WTC11 (cell line): ENCODE results near the gene OSR1. TPM values are rescaled to one million over a fixed set of nuclear protein-coding genes. Genes with fewer than 3 reads are reported as not detected.

Experiments
- ATAC-seq: fragments of 200-7000 bp; cut with Tn5 transposase; 2 replicates; pipeline ENCODE4 v1.10.0; 2021; ENCODE audit warnings: mild to moderate bottlenecking, moderate library complexity
- CTCF ChIA-PET: fragments of 300-600 bp; sonication (Branson Sonifier 250); formaldehyde crosslinking; loops from one replicate; lab custom pipeline; 2021; ENCODE audit warnings: antibody characterized with exemption; lab: Charles Lee
- POLR2A ChIA-PET: fragments of 350-600 bp; sonication (Branson Sonifier 250); formaldehyde crosslinking; loops from one replicate; lab custom pipeline; 2021; ENCODE audit warnings: antibody characterized with exemption; lab: Charles Lee
- DNase-seq: peaks from one replicate; pipeline ENCODE4 v3.0.0; 2021; ENCODE audit warnings: low spot score
- H3K27ac Mint-ChIP-seq: 2 replicates; pipeline ENCODE4 v1.8.0; 2021; ENCODE audit warnings: mixed read lengths
- H3K27me3 Mint-ChIP-seq: 2 replicates; pipeline ENCODE4 v1.8.0; 2021; ENCODE audit warnings: low read depth, mild to moderate bottlenecking, moderate library complexity, mixed read lengths
- H3K36me3 Mint-ChIP-seq: 2 replicates; pipeline ENCODE4 v1.8.0; 2021; ENCODE audit warnings: mixed read lengths
- H3K4me1 Mint-ChIP-seq: 2 replicates; pipeline ENCODE4 v1.8.0; 2022; ENCODE audit warnings: mixed read lengths
- H3K4me3 Mint-ChIP-seq: 2 replicates; pipeline ENCODE4 v1.8.0; 2021; ENCODE audit warnings: mild to moderate bottlenecking, moderate library complexity, mixed read lengths
- H3K9me3 Mint-ChIP-seq: 2 replicates; pipeline ENCODE4 v1.8.0; 2021; ENCODE audit warnings: mixed read lengths
- AR ChIP-seq: fragments of 250-450 bp; sonication (Bioruptor Pico); IDR thresholded peaks from 2 replicates; pipeline ENCODE4 v1.9.0; 2021; ENCODE audit warnings: mild to moderate bottlenecking
- ATF1 ChIP-seq: sonication (generic); formaldehyde crosslinking; IDR thresholded peaks from 2 replicates; pipeline ENCODE4 v1.8.1; 2023; ENCODE audit warnings: mild to moderate bottlenecking, moderate library complexity, missing genetic modification reagents
- ATF2 ChIP-seq: sonication (generic); formaldehyde crosslinking; IDR thresholded peaks from 2 replicates; pipeline ENCODE4 v1.8.1; 2022; ENCODE audit warnings: low read depth, missing genetic modification reagents, borderline replicate concordance
- CREM ChIP-seq: sonication (generic); formaldehyde crosslinking; IDR thresholded peaks from 2 replicates; pipeline ENCODE4 v1.8.1; 2022; ENCODE audit warnings: mild to moderate bottlenecking, missing genetic modification reagents, moderate library complexity
- FOXJ3 ChIP-seq: sonication (generic); formaldehyde crosslinking; IDR thresholded peaks from 2 replicates; pipeline ENCODE4 v1.9.0; 2021; ENCODE audit warnings: missing genetic modification reagents, mild to moderate bottlenecking, borderline replicate concordance
- FOXK1 ChIP-seq: sonication (generic); formaldehyde crosslinking; IDR thresholded peaks from 2 replicates; pipeline ENCODE4 v1.8.0; 2022; ENCODE audit warnings: mild to moderate bottlenecking, moderate library complexity, missing genetic modification reagents
- HMGA2 ChIP-seq: fragments of 250-450 bp; sonication (Bioruptor Pico); IDR thresholded peaks from 2 replicates; pipeline ENCODE4 v1.4.0; 2021; ENCODE audit warnings: mild to moderate bottlenecking, moderate library complexity
- IRF2 ChIP-seq: sonication (generic); formaldehyde crosslinking; IDR thresholded peaks from 2 replicates; pipeline ENCODE4 v1.8.0; 2022; ENCODE audit warnings: low read depth, missing genetic modification reagents, borderline replicate concordance
- KAT7 ChIP-seq: sonication (generic); formaldehyde crosslinking; IDR thresholded peaks from 2 replicates; pipeline ENCODE4 v1.8.1; 2023; ENCODE audit warnings: missing genetic modification reagents, mild to moderate bottlenecking, borderline replicate concordance
- NR3C1 ChIP-seq: sonication (generic); formaldehyde crosslinking; conservative IDR thresholded peaks from 2 replicates; pipeline ENCODE4 v1.8.1; 2023; ENCODE audit warnings: low read depth, mild to moderate bottlenecking, missing genetic modification reagents
- SP1 ChIP-seq: sonication (generic); formaldehyde crosslinking; conservative IDR thresholded peaks from 2 replicates; pipeline ENCODE4 v1.8.1; 2022; ENCODE audit warnings: missing genetic modification reagents
- TCF7 ChIP-seq: sonication (generic); formaldehyde crosslinking; IDR thresholded peaks from 2 replicates; pipeline ENCODE4 v1.8.0; 2022; ENCODE audit warnings: mild to moderate bottlenecking, low read depth, missing genetic modification reagents, moderate library complexity
- TEAD1 ChIP-seq: sonication (generic); formaldehyde crosslinking; IDR thresholded peaks from 2 replicates; pipeline ENCODE4 v1.8.0; 2022; ENCODE audit warnings: mild to moderate bottlenecking, missing genetic modification reagents
- ZBTB21 ChIP-seq: sonication (generic); formaldehyde crosslinking; IDR thresholded peaks from 2 replicates; pipeline ENCODE4 v1.8.1; 2023; ENCODE audit warnings: mild to moderate bottlenecking, missing genetic modification reagents, borderline replicate concordance
- ZMAT4 ChIP-seq: fragments of 250-450 bp; sonication (Bioruptor Pico); IDR thresholded peaks from 2 replicates; pipeline ENCODE4 v1.9.0; 2021; ENCODE audit warnings: mild to moderate bottlenecking
- ZNF317 ChIP-seq: sonication (generic); formaldehyde crosslinking; IDR thresholded peaks from 2 replicates; pipeline ENCODE4 v1.8.1; 2023; ENCODE audit warnings: low read depth, mild to moderate bottlenecking, moderate library complexity, missing genetic modification reagents, borderline replicate concordance
- ZNF396 ChIP-seq: fragments of 250-450 bp; sonication (Bioruptor Pico); IDR thresholded peaks from 2 replicates; pipeline ENCODE4 v1.8.0; 2021; ENCODE audit warnings: mild to moderate bottlenecking, moderate library complexity, borderline replicate concordance
- ZNF423 ChIP-seq: fragments of 250-450 bp; sonication (Bioruptor Pico); IDR thresholded peaks from 2 replicates; pipeline ENCODE4 v2.1.2; 2022; ENCODE audit warnings: mild to moderate bottlenecking, moderate library complexity
- ZSCAN18 ChIP-seq: fragments of 250-450 bp; sonication (Bioruptor Pico); IDR thresholded peaks from 2 replicates; pipeline ENCODE4 v2.1.2; 2022; ENCODE audit warnings: mild to moderate bottlenecking, moderate library complexity
- total RNA-seq: library from RNA; stranded (reverse); gene quantifications from 3 replicates; pipeline ENCODE4 v1.2.3, GENCODE V29; 2021
- TF ChIP-seq, protein P1 (sequence below): sonication (generic); formaldehyde crosslinking; IDR thresholded peaks from 2 replicates; pipeline ENCODE4 v1.8.1; 2023; ENCODE audit warnings: mild to moderate bottlenecking, moderate library complexity, missing genetic modification reagents
- TF ChIP-seq, protein P2 (sequence below): sonication (generic); formaldehyde crosslinking; conservative IDR thresholded peaks from 2 replicates; pipeline ENCODE4 v1.8.1; 2022; ENCODE audit warnings: mild to moderate bottlenecking, missing genetic modification reagents
- TF ChIP-seq, protein P3 (sequence below): fragments of 250-450 bp; sonication (Bioruptor Pico); IDR thresholded peaks from 2 replicates; pipeline ENCODE4 v1.9.0; 2021; ENCODE audit warnings: moderate library complexity, mild to moderate bottlenecking, inconsistent platforms, borderline replicate concordance

OSR1 gene
- total RNA-seq, 1 experiment from 2014 or later: 0.22 TPM

DNA sequence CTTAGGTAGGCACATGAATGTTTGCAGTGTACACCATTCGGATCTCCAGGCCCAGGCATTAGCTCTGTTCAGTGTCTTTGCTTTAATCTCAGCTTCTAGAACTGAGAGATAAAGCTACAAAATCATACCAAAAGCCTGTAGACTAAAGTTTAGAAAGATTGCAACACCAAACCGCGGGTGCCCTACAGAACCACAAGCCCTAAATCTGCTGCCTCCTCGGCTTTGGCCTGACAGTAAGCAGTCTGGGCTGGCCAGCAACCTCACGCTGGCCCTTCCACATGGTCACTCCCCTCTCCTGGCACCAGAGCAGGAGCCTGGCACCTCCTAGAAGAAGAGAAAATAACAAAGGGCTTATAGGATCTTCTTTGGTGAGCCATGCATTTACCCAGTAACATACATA is 8.9 kb upstream of the OSR1 start (continued):
- TF ChIP-seq ZNF317 (CRISPR knock-in tag): no peak
- no peak for TF ChIP-seq ZNF396 (CRISPR knock-in tag)
- no peak for TF ChIP-seq ZMAT4 (CRISPR knock-in tag)
- TF ChIP-seq, protein P1, sequence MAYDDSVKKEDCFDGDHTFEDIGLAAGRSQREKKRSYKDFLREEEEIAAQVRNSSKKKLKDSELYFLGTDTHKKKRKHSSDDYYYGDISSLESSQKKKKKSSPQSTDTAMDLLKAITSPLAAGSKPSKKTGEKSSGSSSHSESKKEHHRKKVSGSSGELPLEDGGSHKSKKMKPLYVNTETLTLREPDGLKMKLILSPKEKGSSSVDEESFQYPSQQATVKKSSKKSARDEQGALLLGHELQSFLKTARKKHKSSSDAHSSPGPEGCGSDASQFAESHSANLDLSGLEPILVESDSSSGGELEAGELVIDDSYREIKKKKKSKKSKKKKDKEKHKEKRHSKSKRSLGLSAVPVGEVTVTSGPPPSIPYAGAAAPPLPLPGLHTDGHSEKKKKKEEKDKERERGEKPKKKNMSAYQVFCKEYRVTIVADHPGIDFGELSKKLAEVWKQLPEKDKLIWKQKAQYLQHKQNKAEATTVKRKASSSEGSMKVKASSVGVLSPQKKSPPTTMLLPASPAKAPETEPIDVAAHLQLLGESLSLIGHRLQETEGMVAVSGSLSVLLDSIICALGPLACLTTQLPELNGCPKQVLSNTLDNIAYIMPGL: no peak
- TF ChIP-seq SP1 (CRISPR knock-in tag): no peak
- TF ChIP-seq ZSCAN18 (CRISPR knock-in tag): no peak
- no peak for TF ChIP-seq ZNF423 (CRISPR knock-in tag)
- no peak for TF ChIP-seq FOXK1
- TF ChIP-seq ATF2 (CRISPR knock-in tag): no peak
- TF ChIP-seq, protein P2, sequence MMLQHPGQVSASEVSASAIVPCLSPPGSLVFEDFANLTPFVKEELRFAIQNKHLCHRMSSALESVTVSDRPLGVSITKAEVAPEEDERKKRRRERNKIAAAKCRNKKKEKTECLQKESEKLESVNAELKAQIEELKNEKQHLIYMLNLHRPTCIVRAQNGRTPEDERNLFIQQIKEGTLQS (CRISPR knock-in tag): no peak

DNA sequence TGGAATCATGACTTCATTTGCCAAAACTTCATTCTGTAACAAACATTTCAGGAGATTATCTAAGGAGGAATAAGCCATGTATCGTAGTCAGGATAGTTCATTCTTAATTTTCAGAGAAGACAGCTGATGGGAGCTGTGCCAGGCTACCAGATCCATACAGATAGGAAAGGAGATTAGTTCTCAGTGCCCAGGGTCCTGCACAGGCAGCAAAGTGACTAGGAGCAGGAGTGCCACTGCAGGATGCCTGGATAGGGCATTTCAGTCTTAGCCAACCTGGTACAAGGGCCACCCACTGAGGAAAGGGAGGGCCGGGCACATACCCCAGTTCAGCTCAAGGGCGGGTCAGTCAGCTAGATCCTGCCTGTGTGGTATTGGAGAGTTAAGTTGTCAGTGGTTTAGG is 6.7 kb upstream of the OSR1 start:
- ATAC-seq (no peak), DNase-seq (no peak)
- TF ChIP-seq KAT7 (CRISPR knock-in tag): no peak
- no peak for TF ChIP-seq NR3C1
- TF ChIP-seq SP1 (CRISPR knock-in tag): no peak
- TF ChIP-seq TCF7 (CRISPR knock-in tag): no peak
- TF ChIP-seq, protein P1: no peak
- no peak for TF ChIP-seq ATF1
- TF ChIP-seq CREM (CRISPR knock-in tag): no peak
- TF ChIP-seq ZBTB21 (CRISPR knock-in tag): no peak
- no peak for TF ChIP-seq TEAD1
- TF ChIP-seq FOXJ3 (CRISPR knock-in tag): no peak
- TF ChIP-seq, protein P3, sequence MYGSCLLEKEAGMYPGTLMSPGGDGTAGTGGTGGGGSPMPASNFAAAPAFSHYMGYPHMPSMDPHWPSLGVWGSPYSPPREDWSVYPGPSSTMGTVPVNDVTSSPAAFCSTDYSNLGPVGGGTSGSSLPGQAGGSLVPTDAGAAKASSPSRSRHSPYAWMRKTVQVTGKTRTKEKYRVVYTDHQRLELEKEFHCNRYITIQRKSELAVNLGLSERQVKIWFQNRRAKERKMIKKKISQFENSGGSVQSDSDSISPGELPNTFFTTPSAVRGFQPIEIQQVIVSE (CRISPR knock-in tag): no peak
- no peak for TF ChIP-seq HMGA2 (CRISPR knock-in tag)
- TF ChIP-seq AR (CRISPR knock-in tag): no peak
- TF ChIP-seq IRF2: no peak
- peaks cover 29% of the 10 kb centered on the region for H3K4me1 Mint-ChIP-seq
- POLR2A ChIA-PET: no interaction called here
- H3K9me3 Mint-ChIP-seq: no peaks in the 10 kb centered on the region
- H3K4me3 Mint-ChIP-seq: no peak overlapping the region
- H3K27ac Mint-ChIP-seq: no peak overlapping the region
- H3K36me3 Mint-ChIP-seq: no peaks in the 10 kb centered on the region
- CTCF ChIA-PET: interaction anchor here (0.7 to 1.0 kb wide), 2 partner anchors 381 to 845 kb away, joined by 3 to 6 read pairs; no protein-coding TSS in a partner anchor
- peaks cover 80% of the 10 kb centered on the region for H3K27me3 Mint-ChIP-seq
